Bladder microvascular endothelial cell (primary cell): ENCODE results near the gene ZMYM1. TPM values are rescaled to one million over a fixed set of nuclear protein-coding genes. Genes with fewer than 3 reads are reported as not detected.

Experiments
- total RNA-seq: library from RNA; depleted of rRNA; stranded (reverse); fragments of >200 nt; gene quantifications from 2 replicates; pipeline ENCODE4 v1.2.3, GENCODE V29; 2014

The ZMYM1 gene
- 11.8 and 27.1 TPM in 2 replicates for total RNA-seq

DNA sequence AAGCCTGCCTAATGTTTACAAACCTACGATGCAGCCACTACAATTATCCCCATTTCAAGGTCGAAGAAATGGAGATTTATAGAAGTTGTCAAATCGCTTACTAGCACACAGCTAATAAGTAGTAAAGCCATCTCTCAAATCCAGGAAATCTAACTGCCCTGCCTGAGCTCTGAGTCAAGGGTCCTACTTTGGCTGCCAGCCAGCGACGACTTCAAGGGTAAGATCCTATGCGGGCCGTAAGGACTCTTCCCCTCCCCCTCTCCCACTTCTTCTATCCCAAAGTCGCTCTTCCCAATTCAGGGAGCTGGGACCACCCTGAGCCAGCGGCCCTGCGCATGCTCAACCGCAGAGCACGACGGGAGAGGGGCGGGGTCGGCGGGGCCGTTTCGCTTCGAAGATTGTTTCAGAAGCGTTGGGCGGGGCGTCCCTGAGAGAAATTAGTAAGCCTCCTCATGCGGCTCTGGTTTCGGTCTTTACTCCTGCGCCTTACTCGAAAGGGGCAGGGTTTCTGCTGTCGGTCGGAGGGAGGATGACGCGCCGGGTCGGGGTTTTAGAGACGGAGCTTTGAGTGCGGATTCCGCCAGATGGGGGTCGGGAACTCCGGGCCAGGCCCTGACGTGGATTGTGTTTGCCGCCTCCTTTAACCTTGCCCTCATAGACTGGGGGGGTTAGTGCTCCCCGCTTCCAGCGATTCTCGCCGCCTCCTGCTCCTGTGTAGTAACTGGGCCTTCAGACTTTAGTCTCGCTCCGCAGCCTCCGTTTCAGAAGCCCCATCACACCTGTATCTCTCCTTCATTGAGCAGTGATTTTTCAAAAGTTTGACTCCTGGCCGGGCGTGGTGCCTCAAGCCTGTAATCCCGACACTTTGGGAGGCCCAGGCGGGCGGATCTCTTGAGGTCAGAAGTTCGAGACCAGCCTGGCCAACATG is at the start of gene ZMYM1:
Gene ZMYM1 (plus strand): TSS at position 383 of the 928 bp plus-strand sequence. CDS start 14,603 bp downstream, outside the sequence.

Other genes starting within 250 kb of the ZMYM1 start
- gene SMIM12, start 219.6 kb upstream of the ZMYM1 start, total RNA-seq = 30.1 and 67.7 TPM in 2 replicates
- under 0.01 TPM in 2 replicates for gene DLGAP3, start 149.7 kb upstream of the ZMYM1 start, total RNA-seq
- gene TMEM35B, start 94.0 kb upstream of the ZMYM1 start, total RNA-seq = 19.4 and 22.2 TPM in 2 replicates
- 8.1 and 11.8 TPM in 2 replicates for gene ZMYM6, start 47.4 kb upstream of the ZMYM1 start, total RNA-seq
- 211 and 373 TPM in 2 replicates for gene SFPQ, start 113.8 kb downstream of the ZMYM1 start, total RNA-seq
- 19.8 and 40.7 TPM in 2 replicates for gene ZMYM4, start 189.3 kb downstream of the ZMYM1 start, total RNA-seq